Prostate gland (tissue), 2 donors: ENCODE data around the gene PDLIM7. TPM values are rescaled to one million over a fixed set of nuclear protein-coding genes. Genes with fewer than 3 reads are reported as not detected.

Experiments used
- DNase-seq: peaks from one replicate; pipeline ENCODE4 v3.0.0-alpha.2; 2019; ENCODE audit warnings: low spot score
- H3K27ac ChIP-seq, 2 donors: fragments of 200-600 bp; sonication (generic); 2 replicates each; pipeline ENCODE4 v1.5.1; 2017 to 2019
- H3K27me3 ChIP-seq: fragments of 200-600 bp; sonication (generic); replicated peaks from 2 replicates; pipeline ENCODE4 v1.5.1; 2019; ENCODE audit not compliant: insufficient read depth
- H3K36me3 ChIP-seq, 2 donors: fragments of 200-600 bp; sonication (generic); 1 replicate in 1 of 2; 2 replicates in 1 of 2; pipeline versions ENCODE4 v1.5.1 to v1.8.1; 2017 to 2019
- H3K4me1 ChIP-seq: fragments of 200-600 bp; sonication (generic); replicated peaks from 2 replicates; pipeline ENCODE4 v1.5.1; 2019
- H3K4me3 ChIP-seq, 2 donors: fragments of 200-600 bp; sonication (generic); 2 replicates each; pipeline ENCODE4 v1.5.1; 2017 to 2019
- H3K9me3 ChIP-seq: fragments of 200-600 bp; sonication (generic); 2 replicates; pipeline ENCODE4 v1.5.1; 2017
- POLR2A ChIP-seq: fragments of 450-650 bp; IDR thresholded peaks from one replicate; pipeline ENCODE4 v1.6.1; 2016; ENCODE audit warnings: antibody characterized with exemption, mild to moderate bottlenecking
- POLR2AphosphoS5 ChIP-seq: sonication (generic); formaldehyde crosslinking; IDR thresholded peaks from one replicate; pipeline ENCODE4 v1.6.1; 2017; ENCODE audit warnings: antibody characterized with exemption
- WGBS: methylation state at CpG from one replicate; pipeline ENCODE4 v1.1.5; 2018; 5-methylcytosine and 5-hydroxymethylcytosine counted together
- intact Hi-C: fragments of 100-400 bp; cut with DNase I; formaldehyde crosslinking; loops from one replicate; pipeline ENCODE4 v1.14.2; 2022
- total RNA-seq, 2 donors: library from RNA; depleted of rRNA; stranded (reverse); fragments of >200 nt; gene quantifications; one replicate each; pipeline ENCODE4 v1.1.0, GENCODE V29; 2016
- TF ChIP-seq, protein P1 (sequence below), 4 experiments: fragments of 200-600 bp in 2 of 4; fragments of 450-650 bp in 2 of 4; sonication (generic) in 2 of 4; IDR thresholded peaks; 1 replicate in 3 of 4; 2 replicates in 1 of 4; pipeline ENCODE4 v1.5.1; 2016 to 2019; ENCODE audit warnings: antibody characterized with exemption in 4 of 4, mild to moderate bottlenecking in 2 of 4, moderate library complexity in 2 of 4

The PDLIM7 gene
- total RNA-seq, 2 donors from 2014 or later = 155 to 235 TPM

DNA sequence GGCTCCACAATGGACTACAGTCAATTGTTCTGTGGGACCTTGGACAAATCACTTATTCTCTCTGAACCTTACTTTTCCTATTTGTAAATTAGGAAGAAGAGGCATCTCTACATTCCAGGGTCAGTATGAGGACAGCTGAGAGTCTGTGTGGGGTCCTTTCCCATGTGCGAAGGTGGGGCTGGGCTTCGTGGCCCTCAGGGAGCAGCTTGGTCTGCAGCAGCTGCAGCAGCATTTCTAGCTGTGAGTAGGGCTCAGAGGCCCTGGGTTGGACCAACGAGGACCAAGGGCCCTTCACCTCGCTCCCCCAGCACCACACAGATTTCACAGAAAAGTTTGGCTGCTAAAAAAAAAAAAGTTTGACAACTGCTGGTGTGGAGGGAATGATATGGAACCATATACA lies 28.8 kb upstream of the PDLIM7 start:
- H3K27ac ChIP-seq = no peak overlapping the region
- TF ChIP-seq, protein P1, sequence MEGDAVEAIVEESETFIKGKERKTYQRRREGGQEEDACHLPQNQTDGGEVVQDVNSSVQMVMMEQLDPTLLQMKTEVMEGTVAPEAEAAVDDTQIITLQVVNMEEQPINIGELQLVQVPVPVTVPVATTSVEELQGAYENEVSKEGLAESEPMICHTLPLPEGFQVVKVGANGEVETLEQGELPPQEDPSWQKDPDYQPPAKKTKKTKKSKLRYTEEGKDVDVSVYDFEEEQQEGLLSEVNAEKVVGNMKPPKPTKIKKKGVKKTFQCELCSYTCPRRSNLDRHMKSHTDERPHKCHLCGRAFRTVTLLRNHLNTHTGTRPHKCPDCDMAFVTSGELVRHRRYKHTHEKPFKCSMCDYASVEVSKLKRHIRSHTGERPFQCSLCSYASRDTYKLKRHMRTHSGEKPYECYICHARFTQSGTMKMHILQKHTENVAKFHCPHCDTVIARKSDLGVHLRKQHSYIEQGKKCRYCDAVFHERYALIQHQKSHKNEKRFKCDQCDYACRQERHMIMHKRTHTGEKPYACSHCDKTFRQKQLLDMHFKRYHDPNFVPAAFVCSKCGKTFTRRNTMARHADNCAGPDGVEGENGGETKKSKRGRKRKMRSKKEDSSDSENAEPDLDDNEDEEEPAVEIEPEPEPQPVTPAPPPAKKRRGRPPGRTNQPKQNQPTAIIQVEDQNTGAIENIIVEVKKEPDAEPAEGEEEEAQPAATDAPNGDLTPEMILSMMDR (IDR thresholded peaks at IDR 0.05) = no peak
- no peak for TF ChIP-seq POLR2A
- TF ChIP-seq POLR2AphosphoS5 = no peak
- H3K27me3 ChIP-seq = no peaks in the 10 kb centered on the region
- H3K4me1 ChIP-seq = no peaks in the 10 kb centered on the region
- WGBS = 92% methylated on average over 4 of the region's 4 CpGs
- intact Hi-C loops = no loop called here
- peaks cover 2 to 49% of the 10 kb centered on the region in 2 donors for H3K36me3 ChIP-seq
- no peak overlapping the region for H3K4me3 ChIP-seq
- no peaks in the 10 kb centered on the region for H3K9me3 ChIP-seq
- DNase-seq = no peak

DNA sequence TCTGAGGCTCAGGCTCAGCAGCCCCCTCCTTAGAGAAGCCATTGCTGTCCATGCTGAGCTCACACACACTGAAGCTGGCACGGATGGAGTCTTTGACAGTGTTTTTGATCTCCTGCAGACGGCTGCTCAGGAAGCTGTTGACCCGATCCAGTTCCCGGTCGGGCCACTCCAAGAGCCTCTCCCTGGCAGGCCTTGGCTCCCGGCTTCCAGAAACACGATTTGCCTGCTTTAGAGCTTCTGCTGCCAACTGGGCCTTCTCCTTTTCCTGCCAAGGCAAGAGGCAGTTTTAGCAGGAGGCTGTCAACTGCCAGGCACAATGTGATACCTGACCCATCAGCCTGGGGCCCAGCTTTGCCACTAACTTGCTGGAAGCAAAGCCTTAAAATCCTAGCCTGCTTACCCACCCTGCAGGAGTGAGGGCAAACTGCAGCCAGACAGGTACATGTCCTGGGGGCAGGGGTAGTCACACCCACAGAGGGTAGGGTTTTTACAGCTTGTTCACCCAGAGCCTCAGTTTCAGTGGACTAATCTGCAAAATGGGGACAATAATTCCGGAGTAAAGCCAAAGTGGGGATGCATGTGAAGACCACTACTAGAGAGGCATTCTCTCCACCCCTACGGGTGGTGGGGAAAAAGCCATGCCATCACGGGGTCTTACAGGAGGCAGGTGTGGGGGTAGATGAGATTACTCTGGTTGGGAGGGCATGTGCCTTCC lies 27.7 kb upstream of the PDLIM7 start:
- intact Hi-C loops = no loop called here
- Histone ChIP-seq H3K27me3 (no peaks in the 10 kb centered on the region), H3K36me3 (peaks cover 8 to 40% of the 10 kb centered on the region in 2 donors), H3K4me3 (no peak overlapping the region), H3K27ac (peak overlapping the region in 1 of 2 donors; percentile 17), H3K9me3 (no peaks in the 10 kb centered on the region), H3K4me1 (no peaks in the 10 kb centered on the region)
- peak; percentile 73 for TF ChIP-seq POLR2AphosphoS5
- TF ChIP-seq, protein P1 (IDR thresholded peaks at IDR 0.05) = no peak
- TF ChIP-seq POLR2A = no peak
- WGBS = 63% methylated on average over 9 of the region's 10 CpGs
- DNase-seq = peak; percentile 62

- H3K27me3 ChIP-seq = no peaks in the 10 kb centered on the region
- no peaks in the 10 kb centered on the region for H3K9me3 ChIP-seq
- no peaks in the 10 kb centered on the region for H3K4me1 ChIP-seq
- H3K36me3 ChIP-seq = peaks cover 8 to 37% of the 10 kb centered on the region in 2 donors
- no peak for TF ChIP-seq POLR2A
- TF ChIP-seq POLR2AphosphoS5 = no peak
- TF ChIP-seq, protein P1 (IDR thresholded peaks at IDR 0.05) = no peak
- 87% methylated on average over 12 of the region's 12 CpGs for WGBS
- DNase-seq = no peak
- intact Hi-C loops = no loop called here
- peak overlapping the region in 1 of 2 donors; percentile 17 for H3K27ac ChIP-seq
- H3K4me3 ChIP-seq = no peak overlapping the region
Observed at GRCh38 chr5:177524539-177524900, 27.1 kb upstream of the PDLIM7 start.

DNA sequence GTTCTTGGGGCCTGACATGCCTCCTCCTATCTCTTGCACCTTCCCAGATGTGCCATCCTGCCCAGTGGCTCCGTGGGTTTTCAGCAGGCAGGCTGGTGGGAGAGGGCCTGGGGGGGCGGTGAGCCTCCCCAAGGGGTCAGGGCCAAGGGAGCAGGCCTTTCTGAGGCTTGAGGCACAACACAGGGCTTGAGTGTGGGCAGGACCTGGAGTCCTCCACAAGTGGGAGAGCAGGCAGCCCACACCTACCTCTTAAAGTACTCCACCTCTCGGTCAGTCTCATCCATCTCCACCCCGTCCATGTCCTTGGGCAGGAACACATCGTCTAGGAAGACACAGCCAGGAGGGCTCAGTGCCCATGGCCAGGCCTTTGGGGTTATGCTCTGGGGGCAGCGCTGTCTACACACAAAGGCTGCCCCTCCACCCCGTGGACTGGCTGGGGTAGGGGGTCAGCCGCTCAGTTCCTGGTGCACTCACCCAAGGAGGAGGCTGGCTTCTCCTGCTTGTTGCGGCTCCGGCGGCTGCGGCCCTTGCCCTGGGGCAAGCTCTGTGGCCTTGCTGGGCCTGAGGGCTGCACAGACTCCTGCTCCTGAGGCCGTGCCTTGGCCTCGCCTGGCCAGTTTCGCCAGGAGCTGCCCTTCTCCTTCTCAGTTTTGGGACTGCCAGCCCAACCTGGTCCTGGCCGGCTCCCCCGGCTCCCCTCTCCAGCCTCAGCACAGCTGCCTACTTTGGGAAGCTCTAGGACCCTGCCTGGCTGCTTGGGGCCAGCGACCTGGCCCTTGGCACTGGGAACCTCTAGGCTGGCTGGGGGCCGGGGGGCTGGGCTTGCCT lies 26.5 kb upstream of the PDLIM7 start:
- no peak overlapping the region for H3K4me3 ChIP-seq
- intact Hi-C loops = no loop called here
- no peak for DNase-seq

More for the DNA sequence above, 26.5 kb upstream of the PDLIM7 start:
- 92% methylated on average over 18 of the region's 19 CpGs for WGBS
- Histone ChIP-seq H3K9me3 (no peaks in the 10 kb centered on the region), H3K27me3 (no peaks in the 10 kb centered on the region), H3K36me3 (peaks cover 8 to 31% of the 10 kb centered on the region in 2 donors), H3K27ac (peak overlapping the region in 1 of 2 donors; percentile 17), H3K4me1 (no peaks in the 10 kb centered on the region)
- TF ChIP-seq, protein P1 (IDR thresholded peaks at IDR 0.05) = no peak
- TF ChIP-seq POLR2AphosphoS5 (no peak), POLR2A (no peak)
